GM19328 (cell line): Measurements from ENCODE around the gene ARR3.
"Not testable (repeated sequence)": the region's sequence is repeated elsewhere in the genome, so short reads cannot be mapped to it uniquely, and the experiment has no call there.

Source experiments
- ATAC-seq: cut with Tn5 transposase; IDR thresholded peaks from one replicate; pipeline ENCODE4 v1.9.1; 2021; ENCODE audit warnings: mild to moderate bottlenecking, moderate library complexity; ENCODE audit not compliant: unreplicated experiment

ARR3 gene

DNA sequence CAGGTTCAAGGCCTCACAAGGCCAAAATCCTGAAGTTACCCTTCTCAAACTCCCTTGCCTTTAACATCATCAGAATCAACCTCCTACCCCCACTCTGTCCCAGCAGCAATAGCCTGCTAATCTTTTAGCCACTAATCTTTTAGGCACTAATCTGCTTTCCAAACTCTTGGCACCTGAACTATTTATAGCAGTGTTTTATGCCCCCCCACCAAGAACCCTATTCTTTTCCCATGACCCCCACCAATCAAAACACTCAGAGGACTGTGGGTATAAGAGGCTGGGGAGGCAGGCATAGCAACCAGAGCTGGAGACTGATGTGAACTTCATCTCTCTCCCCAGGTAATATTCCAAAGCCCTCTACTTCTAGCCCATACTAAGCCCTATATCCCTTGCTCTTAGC is at the start of gene ARR3:
Gene ARR3 (plus strand): TSS at position 301 of the 400 bp plus-strand sequence. CDS start 1,052 bp downstream, outside the sequence.
- ATAC-seq = no peak

DNA sequence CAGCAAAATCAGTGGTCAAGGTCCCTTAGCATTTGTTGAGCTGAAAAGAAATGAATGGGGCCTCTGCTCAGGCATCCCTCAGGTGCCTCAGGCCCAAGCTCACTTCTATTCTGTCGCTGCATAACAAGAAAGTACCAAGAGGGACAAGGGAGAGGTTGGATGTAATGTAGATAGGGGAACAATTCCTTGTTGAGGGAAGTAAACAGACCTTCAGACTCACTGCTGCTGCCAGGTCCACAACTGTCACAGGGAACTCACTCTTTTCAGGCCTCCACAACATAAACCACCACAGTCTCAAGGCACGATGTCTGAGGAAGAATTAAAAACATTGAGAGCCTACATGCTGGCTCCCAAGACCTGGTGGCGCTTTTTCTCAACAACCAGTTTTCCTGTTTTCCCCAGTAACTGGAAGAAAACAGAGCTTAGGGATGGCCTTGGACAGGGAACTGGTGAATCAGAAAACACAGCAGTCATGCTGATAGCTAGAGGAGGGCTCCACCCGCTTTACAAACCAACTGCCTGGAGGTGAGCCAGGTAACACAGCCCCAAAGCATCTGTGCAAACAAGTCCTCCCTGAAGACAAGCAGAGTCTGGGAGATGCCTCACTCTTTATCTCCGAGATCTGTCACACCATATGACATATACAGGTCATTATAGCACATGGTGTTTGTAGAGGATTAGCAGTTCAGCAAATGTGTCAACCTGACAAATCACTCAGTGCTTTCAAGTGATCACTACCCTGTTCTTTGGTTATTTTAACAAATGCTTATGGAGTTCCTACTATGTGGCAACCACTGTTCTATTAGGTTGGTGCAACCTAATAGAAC is 48.0 kb upstream of the ARR3 start:
- ATAC-seq = no peak

DNA sequence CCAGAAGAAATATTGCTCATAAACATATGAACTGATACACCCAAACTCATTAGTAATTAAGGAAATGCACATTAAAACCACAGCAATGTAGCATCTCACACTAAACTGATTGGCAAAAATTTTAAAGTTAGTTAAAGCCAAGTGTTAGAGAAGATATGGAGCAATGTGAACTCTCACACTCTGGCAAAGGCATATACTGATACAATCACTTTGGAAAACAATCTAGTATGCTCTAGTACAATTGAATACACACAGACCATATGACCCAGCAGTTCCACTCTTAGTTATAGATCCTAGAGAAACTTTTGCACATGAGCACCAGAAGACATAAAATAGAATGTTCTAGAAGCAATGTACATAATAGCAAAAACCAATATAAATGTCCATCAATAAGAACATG is 42.1 kb upstream of the ARR3 start:
- ATAC-seq = no peak

DNA sequence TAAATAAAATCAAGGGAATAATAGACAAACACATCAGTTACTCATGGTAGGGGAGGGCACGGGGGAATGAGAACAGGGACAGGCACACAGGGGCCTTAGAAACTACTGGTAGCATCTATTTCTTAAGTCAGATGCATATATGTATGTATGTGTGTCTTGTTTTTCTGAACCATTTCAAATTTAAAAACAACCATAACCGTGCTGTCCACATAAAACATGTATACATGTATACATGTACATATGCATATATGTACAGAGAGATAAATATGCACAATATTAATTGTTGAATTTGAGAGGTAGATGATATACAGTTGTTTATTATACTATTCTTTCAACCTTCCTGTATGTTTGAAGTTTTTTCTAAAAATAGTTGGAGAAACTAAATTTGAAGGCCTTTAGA is 41.4 kb upstream of the ARR3 start:
- ATAC-seq = no peak

DNA sequence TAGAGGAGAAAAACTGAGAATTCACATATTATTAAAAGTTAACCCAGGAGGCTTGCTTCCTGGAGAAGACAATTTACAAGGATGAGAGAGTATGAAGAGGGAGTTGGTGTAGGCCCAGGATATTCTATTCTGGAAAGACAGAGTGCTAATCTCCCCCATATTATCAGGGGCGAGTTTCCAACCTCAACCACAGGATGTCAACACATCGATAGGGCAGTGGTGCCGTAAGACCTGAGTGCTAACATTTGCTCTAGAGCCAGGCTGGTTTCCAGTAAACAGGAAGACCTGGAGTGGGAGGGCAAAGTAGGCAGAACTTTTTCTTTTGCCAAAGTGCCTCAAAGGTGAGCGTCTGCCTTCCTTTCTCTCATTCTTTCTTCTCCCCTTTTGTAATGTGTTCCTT is 36.5 kb upstream of the ARR3 start:
- no peak for ATAC-seq

DNA sequence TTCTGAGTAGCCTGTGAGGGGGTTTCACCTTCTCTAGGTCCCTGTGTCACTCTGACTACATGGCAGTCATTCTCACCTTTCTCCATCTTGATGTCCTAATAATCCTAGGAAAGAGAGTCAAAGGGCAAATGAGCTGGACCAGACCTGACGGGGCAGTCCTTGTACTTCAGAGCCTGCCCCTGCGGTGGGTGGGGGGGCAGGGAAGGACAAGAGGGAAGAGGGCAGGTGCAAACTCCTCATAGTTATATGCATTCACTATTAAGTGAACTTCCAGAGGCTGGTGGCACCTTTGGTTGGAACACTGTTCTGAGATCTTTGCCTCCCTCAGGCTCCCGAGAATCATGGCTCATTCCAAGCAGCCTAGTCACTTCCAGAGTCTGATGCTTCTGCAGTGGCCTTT is 33.8 kb upstream of the ARR3 start, which contains the start of gene AWAT1:
Gene AWAT1 (plus strand): TSS at position 301 of the 400 bp plus-strand sequence. CDS start 41 bp downstream, at position 342.
- no peak for ATAC-seq

DNA sequence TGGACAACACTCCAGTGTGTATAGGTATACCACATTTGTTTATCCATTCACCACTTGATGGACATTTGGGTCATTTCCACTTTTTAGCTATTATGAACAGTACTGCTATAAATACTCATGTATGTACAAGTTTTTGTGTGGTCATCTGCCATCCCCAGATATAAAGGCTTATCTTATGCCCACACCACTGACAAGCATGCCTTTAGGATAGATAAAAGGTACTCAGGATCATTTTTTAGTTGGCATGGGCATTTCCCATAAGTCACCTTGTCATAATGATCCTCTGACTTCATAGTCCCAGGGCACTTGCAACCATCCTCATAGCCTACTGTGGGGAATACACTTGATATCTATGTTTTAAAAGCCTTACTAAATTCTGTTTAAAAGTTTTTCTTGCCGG is 27.4 kb upstream of the ARR3 start:
- no peak for ATAC-seq

DNA sequence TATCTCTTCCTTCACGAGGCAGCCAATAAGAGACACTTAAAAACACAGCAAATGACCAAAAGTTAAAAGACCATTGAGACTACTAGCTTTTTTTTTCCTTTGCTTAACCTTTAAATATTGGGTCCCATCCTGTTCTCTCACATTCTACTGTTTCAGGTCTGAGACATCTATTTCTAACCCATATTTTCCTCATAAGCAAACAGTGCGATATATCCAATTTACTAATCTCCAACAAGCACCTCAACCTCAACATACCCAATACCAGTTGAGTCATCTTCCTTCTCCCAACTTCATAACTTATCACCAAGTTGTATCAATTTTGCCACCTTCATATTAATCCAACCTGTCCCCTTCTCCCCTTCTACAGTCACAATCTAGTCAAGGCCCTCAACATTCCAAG is 26.6 kb upstream of the ARR3 start:
- no peak for ATAC-seq

DNA sequence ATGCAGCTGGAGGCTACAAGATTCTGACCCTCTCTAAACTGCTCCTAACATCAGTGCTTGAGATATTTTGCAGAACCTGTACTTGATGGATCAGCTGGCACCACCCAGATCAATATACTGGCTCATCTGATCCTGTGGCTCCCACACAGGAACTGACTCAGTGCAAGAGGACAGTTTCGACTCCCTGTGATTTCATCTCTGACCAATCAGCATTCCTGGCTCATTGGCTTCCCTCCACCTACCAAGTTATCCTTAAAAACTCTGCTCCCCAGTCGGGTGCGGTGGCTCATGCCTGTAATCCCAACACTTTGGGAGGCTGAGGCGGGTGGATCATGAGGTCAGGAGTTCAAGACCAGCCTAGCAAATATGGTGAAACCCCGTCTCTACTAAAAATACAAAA is 24.5 kb upstream of the ARR3 start:
- not testable (repeated sequence) for ATAC-seq

DNA sequence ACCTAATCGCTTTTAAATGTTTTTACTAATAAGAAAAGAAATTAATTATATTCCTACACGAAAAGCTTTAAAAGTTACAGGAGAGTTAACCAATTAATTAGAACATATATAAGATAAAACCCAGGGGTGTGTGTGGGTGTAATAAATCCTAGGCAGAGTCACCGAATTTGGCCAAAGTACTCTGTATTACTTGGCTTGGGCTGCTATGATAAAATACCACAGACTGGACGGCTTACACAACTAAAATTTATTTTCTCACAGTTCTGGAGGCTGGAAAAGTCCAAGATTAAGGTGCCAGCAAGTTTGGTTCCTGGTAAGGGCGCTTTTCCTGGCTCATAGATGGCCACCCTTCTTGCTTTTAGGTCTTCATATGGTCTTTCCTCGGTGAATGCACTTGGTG is 23.3 kb upstream of the ARR3 start:
- no peak for ATAC-seq

DNA sequence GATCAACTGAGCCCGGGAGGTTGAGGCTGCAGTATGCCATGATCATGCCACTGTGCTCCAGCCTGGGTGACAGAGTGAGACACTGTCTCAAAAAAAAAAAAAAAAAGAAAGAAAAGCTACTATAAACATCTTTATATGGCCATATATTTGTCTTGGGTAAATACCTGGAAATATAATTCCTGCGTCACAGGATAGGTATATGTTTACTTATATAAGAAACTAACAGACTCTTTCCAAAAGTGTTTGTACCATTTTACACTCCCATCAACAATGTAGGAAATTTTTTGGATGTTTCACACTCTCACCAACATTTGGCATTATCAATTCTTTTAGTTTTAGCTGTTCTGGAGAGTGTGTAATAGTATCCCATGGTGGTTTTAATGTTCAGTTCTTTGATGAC is 20.9 kb upstream of the ARR3 start:
- ATAC-seq = no peak

DNA sequence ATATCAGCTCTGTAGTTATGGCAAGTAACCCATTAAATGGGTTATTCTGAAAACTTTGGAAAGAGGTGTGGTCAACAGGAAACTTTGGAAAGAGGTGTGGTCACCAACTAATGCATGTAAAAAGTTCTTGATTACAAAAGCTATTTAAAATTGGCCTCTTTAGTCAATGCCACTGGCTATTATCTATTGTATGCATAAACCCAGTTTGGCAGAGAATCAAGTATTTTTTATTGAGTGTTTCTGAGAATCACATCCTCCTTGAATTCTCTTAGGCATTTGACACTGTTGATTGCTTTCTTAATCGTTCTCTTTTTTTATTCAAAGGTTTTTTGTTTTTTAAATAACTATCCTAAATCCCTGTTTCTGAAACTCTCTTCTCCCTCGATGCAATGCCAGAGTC is 15.6 kb upstream of the ARR3 start:
- ATAC-seq = no peak

DNA sequence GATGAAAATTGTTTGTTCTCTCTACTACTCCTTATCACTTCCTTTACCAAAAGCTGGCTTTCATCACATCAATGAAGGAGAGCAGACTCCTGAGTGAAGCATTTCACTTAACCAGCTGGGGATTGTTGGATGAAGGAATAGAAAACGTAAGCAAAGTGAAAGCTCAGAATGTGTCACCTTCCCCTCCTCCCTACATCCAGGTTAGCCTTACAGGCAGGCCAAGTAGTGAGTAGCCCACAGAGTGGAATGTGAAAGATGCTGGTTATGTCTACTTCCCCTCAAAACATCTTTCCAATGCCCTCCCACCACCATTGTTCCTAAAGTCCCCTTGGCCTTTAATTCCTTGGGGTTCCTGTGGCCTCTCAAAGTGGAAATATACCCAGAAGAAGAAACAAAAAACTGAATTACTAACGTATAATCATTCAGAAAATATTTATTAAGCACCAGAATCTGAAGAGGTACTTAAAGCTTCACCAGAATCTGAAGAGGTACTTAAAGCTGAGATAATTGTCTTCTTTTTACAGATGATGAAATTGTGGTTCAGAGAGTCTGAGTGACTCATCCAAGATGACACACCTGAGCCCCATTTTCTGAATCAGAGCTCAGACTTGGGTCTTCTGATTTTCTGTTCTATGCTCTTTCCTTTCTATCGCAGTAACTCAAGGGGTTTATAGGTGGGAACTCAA is 14.6 kb upstream of the ARR3 start:
- ATAC-seq = no peak

DNA sequence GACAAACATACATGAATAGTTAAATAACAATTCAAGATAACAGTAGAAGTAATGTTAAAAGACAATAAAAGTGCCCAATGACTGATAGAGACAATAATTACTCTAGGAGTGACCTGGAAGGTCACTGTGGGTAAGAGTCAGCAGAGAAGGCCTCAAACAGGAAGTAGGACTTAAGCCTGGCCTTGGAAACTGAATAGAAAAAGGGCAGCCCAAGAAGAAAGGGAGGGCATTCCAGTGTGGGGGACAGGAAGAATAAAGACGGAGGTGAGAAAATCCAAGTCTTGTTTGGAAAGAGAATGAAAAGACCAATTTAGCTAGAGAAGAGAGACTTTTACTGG is 14.1 kb upstream of the ARR3 start:
- no peak for ATAC-seq

DNA sequence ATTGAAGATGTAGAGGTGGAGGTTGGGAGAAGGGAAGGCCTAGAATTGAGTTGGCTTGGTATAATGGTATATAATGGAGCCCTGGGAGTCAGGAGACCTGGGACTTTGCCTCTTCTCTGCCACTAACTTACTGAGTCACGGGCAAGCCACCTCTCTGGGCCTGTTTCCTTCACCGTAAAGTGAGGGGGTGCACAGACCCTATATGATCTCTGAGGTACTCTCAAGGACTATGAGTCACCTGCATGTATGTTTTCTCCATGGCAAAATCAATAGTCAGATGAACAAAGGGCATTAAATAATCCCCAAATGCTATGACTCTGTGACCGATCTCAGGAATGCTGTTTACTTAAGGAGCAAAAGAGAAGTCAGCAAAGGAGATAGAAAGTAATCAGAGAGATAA is 13.2 kb upstream of the ARR3 start:
- no peak for ATAC-seq

DNA sequence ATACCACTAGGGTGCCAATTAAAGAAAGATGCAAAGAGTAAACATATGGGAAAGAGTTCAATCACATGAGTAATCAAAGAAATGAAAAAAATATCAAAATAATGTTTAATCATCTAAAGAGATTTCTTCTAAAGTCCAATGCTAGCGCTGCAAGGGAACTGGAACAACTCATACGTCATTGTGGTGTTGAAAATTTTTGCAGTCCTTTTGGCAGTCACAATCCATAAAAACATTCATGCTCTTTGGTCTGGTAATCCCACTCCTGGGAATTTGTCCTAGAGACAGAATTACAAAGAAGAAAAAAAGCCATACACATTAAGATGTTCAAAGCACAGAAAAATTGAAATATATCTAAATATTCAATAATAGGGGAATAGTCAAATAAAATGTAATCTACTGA is 12.7 kb upstream of the ARR3 start:
- no peak for ATAC-seq

DNA sequence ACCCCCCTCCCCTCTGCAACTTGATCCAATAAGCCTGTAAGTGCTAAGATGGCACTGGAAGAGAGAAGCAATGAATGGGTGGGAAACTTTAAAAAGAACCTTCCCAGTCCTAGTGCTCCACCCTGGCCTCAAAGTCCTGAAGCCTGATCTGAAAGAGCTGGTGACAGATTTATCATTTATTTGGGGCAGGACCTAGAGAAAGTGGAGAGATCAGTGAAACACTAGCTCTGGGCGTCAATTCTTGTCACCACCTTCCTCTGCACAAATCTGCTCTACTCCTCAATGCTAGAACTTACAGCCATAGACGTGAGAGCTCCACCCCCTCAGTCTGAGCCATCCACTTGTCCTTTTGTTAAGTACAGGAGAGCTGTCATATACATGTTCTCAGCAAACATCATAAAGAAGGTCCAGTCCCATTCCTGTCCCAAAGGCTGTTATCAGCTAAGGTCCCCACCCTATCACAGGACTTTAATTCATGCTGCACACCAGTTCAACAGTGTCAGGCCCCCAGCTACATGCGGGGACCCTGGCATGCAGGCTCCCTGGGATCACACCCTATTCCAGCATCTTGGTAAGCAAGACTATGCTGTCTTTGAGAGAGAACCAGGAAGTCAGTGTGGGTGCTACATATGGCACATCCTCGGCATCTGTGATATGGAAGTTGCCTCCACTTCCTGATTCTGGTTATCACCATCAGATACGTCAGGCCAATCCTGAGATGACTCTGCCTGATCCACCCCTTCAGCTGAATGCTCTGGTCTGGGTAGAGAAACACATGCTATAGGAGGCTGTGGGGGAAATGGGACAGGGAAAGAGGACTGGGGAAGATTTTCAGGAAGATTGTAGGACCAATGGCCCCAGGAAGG is 10.5 kb upstream of the ARR3 start:
- ATAC-seq = no peak

DNA sequence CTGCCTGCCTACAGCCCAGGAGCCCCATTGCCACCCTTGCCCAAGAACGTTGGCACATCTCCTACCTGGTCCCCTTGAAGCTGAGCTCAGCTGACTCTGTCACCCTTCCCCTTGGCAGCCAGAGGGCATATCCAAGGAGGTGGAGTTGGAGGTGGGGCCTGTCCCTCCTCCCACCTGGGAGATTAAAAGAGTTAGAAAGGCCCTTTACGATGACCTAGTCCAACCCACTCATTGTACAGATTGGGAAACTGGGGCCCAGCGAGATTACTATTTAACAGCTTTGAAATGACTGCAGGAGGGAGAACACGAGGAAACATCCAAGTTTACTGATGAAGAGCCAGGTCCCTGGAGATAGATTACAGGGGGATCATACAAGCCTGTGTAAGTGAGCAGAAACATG is 8.0 kb upstream of the ARR3 start, which contains the start of gene P2RY4:
Gene P2RY4 (minus strand): TSS at position 101 of the 400 bp plus-strand sequence. CDS start 580 bp downstream, outside the sequence.
- ATAC-seq = no peak

DNA sequence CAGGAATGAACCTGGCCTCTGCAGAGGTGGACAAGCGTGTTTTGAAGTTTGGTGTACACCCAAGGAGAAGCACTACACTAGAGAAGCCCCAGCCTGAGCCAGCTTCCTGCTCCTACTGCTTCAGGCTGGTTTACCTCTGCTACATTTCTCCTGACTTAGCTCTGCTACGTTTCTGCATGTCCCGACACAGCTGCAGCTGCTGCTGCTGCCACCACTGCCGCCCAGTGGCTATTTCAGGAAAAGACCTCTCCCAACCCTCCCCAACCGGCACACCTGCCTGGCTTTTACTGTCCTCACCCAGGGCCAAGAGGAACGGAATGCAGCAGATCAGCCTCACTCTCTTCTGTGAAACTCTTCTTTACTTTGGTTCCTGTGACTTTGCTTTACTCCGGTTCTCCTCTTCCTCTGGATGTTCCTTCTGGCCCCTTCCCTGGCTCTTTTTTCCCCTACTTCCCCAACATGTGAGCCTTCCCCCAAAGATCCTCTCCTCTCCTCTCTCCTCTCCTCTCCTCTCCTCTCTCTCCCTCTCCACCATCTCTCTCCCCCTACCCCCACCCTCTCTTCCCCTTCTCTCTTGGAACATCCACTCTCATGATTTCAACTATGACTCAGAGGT is 5.1 kb upstream of the ARR3 start:
- ATAC-seq = no peak

DNA sequence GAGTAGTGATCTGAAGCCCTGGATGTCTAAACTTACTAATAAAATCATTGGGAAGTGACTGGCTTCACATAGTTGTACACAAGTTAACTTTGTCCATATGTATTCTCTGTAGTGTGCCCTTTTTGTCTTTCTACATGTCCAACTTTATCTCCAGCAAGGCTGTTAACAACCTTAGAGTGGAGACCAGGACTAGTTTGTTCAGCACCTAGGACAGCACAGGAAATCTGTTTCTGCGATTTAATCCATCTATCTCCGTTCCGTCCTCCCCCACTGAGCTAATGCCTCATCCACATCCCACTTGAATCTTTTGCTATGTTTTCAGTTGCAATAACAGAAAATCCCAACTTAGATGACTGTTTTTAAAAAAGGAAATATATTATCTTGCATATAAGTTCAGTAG is 3.4 kb upstream of the ARR3 start:
- no peak for ATAC-seq

DNA sequence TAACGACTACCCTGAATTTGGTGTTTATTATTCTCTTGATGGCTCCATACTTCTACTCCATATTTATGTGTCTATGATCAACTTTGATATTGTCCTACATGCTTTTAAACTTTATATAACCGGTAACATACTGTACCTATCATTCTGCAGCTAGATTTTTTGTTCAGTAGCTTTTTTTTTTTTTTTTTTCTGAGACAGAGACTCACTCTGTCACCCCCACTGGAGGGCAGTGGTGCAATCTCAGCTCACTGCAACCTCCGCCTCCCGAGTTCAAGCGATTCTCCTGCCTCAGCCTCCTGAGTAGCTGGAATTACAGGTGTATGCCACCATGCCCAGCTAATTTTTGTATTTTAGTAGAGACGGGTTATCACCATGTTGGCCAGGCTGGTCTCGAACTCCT is 5.9 kb downstream of the ARR3 start:
- ATAC-seq = not testable (repeated sequence)
